Stimulated activated CD8-positive, alpha-beta memory T cell treated with anti-CD3 and anti-CD28 coated beads, Interleukin-4, amount 100 ng/mL, for 1 hour (primary cell): ENCODE measurements around the gene PCDHA2.
"Not testable (repeated sequence)": the region's sequence is repeated elsewhere in the genome, so short reads cannot be mapped to it uniquely, and the experiment has no call there.

ENCODE experiments used
- DNase-seq, 2 donors: peaks; one replicate each; pipeline ENCODE4 v3.0.0-alpha.2; 2020; ENCODE audit warnings: low read depth in 2 of 2, low spot score in 1 of 2

The PCDHA2 gene

GRCh38 chr5:140794595-140795258 lies at the start of gene PCDHA2:
Gene PCDHA2 (plus strand): TSS chr5:140794852.
- no peak for DNase-seq

- DNase-seq = no peak
Measured at GRCh38 chr5:140753561-140753960, 41.1 kb upstream of the PCDHA2 start.

- no peak for DNase-seq
Measured at GRCh38 chr5:140764177-140764973, 30.3 kb upstream of the PCDHA2 start.

- no peak for DNase-seq
Measured at GRCh38 chr5:140767444-140767843, 27.2 kb upstream of the PCDHA2 start.

- no peak for DNase-seq
Measured at GRCh38 chr5:140780512-140780911, 14.1 kb upstream of the PCDHA2 start.

- no peak for DNase-seq
Measured at GRCh38 chr5:140785905-140786686, 8.6 kb upstream of the PCDHA2 start, which contains the start of gene PCDHA1. Gene PCDHA1 (plus strand): TSS chr5:140786140.

- DNase-seq = not testable (repeated sequence)
Measured at GRCh38 chr5:140787422-140787821, 7.2 kb upstream of the PCDHA2 start.

- not testable (repeated sequence) for DNase-seq
Measured at GRCh38 chr5:140787849-140788504, 6.7 kb upstream of the PCDHA2 start.

GRCh38 chr5:140791089-140791488 lies 3.6 kb upstream of the PCDHA2 start:
- no peak for DNase-seq

GRCh38 chr5:140795259-140795641 lies 598 bp downstream of the PCDHA2 start:
- DNase-seq = no peak

- not testable (repeated sequence) for DNase-seq
Measured at GRCh38 chr5:140796072-140796717, 1.5 kb downstream of the PCDHA2 start.

- DNase-seq = no peak
Measured at GRCh38 chr5:140796718-140797095, 2.1 kb downstream of the PCDHA2 start.

- DNase-seq = no peak
Measured at GRCh38 chr5:140800816-140801493, 6.3 kb downstream of the PCDHA2 start, which contains the start of gene PCDHA3. Gene PCDHA3 (plus strand): TSS chr5:140801057.

GRCh38 chr5:140801494-140801841 lies 6.8 kb downstream of the PCDHA2 start:
- no peak for DNase-seq

- not testable (repeated sequence) for DNase-seq
Measured at GRCh38 chr5:140802381-140802780, 7.7 kb downstream of the PCDHA2 start.

GRCh38 chr5:140802781-140803271 lies 8.2 kb downstream of the PCDHA2 start:
- no peak for DNase-seq

GRCh38 chr5:140806834-140807775 lies 12.5 kb downstream of the PCDHA2 start, which contains the start of gene PCDHA4:
Gene PCDHA4 (plus strand): TSS chr5:140807068.
- no peak for DNase-seq

- DNase-seq = not testable (repeated sequence)
Measured at GRCh38 chr5:140808241-140808888, 13.7 kb downstream of the PCDHA2 start.
